Measurements from ENCODE around the gene DNAJC4. TPM values are rescaled to one million over a fixed set of nuclear protein-coding genes. Genes with fewer than 3 reads are reported as not detected.

The DNAJC4 gene
- polyA plus RNA-seq, 3 donors = 56.1 to 76.7 (median 63.6) TPM

DNA sequence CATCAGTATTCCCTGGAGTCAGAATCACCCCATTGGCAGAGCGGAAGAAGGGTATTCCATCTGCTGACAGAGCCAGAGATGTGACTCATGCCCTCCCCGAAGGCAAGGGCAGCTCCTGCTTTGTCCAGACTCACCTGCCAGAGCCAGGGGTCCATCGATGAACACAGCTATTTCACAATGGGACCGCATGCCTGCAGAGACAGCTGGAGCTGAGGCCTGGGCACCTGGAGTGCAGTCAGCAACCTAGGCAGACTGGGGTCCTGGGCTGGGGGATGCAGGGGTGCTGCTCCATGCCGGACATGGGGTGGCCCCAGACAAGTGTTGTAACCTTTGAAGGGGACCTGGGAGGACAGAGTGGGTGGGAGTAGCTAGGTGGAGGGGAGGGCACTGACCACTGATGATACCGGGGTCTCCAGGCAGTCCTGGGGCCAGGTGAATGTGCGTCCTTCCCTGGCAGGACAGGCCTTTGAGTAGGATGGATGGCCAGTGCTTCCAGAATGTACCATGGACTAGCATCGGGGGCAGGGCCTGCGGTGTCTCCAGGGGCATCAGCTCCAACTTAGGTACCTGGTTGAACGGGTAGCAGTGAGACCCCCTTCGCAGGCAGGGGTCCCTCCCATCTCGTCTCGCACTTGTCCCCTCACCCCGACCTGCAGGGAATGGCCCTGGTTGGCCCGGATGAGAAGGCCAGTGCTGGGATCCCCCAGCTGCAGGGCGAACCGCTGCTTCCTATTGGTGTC is 6.0 kb upstream of the DNAJC4 start:
- DNase-seq (ENCODE audit: extremely low read depth in 1 of 11, low read depth in 9 of 11, low spot score in 4 of 11) = no peak

DNA sequence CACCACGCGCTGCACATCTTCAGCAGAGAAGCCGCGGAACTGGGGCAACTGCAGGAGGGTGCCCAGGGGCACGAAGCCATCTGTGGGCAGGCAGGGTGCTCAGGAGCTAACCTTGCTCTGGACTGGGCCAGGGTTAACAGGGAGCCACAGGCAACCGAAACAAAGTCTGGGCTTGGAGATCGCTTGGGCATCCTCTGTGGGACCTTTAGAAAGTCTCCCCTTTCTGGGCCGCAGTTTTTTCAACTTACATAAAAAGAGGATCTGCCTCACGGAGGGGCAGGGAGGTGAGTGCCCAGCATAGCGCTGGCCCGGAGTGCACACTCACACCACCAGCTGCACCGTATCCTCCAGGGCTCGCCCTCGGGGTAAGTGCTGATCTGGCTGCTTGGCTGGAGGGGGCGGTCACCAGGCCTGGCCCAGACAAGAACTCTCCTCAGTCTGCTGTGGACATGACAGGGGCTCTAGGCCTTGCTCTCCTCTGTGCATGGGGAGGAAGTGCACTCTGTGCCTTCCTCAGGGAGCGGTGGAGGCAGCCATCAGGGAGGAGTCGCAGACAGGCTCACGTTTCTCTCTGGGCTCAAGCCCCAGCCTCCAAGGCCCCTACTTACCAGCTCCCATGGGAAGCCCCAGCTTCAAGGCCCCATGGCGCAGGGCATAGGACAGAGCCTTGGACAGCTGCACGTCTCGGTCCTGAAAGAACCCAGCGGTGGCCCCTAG is 5.3 kb upstream of the DNAJC4 start:
- DNase-seq (ENCODE audit: extremely low read depth in 1 of 11, low read depth in 9 of 11, low spot score in 4 of 11) = no peak

DNA sequence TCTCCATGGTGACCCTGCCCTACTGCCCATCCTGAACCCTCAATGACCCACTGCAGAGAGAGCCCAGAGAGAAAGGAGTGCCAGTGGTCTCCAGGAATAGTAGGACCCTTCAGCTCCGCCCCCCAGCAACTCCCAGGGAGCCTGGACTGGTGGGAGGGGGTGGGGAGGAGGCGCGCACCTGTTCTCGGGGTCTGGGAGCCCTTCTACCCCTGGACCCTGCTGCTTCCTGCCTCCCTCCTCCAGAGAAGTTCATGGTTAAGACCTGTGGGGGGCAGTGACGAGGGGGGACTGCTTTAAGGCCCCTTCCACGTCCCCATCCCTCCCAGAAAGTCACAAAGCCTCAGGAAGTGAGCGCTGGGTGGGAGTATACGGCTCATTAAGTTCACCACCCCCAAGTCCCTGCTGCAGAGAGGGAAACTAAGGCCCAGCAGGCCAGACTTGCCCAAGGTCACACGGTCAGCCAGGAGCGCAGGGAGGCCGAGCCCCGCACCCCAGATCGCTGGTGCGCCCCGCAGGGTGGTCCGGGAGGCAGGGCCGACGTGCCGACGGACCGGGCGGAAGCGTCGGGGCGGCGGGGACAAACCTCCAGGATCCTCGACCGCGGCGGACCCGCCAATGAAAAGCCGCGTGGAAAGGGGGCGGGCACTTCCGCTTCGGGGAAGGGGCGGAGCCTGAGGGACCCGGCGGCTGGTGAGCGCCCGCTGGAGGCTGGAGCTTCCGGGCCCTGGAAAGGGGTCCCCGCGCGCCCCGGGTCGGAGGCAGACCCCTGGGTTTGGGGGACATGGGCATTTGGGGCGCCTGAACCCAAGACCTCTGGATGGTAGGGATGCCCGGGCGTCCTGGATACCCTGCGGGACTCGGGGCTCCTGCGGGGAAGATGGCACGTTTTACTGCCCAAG is 4.5 kb upstream of the DNAJC4 start, which contains the start of the genes NUDT22 and TRPT1:
Gene NUDT22, plus strand, starts transcription at position 667 of the 899 bp plus-strand sequence. CDS start 379 bp downstream, outside the sequence.
Gene TRPT1, minus strand, starts transcription at position 579 of the 899 bp plus-strand sequence. Its CDS starts 326 bp downstream, at position 253.
- DNase-seq (ENCODE audit: extremely low read depth in 1 of 11, low read depth in 9 of 11, low spot score in 4 of 11) = peak in 9 of 11 donors; percentile 67 to 89 (median 82)

DNA sequence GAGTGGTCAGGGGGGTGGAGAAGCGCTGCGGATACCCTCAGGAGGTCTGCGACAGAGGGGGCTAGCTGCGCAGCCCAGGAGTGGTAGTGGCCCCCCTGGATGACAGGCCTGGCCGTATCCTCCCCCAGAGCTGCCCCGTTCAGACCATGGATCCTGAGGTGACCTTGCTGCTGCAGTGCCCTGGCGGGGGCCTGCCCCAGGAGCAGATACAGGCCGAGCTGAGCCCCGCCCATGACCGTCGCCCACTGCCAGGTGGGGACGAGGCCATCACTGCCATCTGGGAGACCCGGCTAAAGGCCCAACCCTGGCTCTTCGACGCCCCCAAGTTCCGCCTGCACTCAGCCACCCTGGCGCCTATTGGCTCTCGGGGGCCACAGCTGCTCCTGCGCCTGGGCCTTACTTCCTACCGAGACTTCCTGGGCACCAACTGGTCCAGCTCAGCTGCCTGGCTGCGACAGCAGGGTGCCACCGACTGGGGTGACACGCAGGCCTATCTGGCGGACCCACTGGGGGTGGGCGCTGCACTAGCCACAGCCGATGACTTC is 3.8 kb upstream of the DNAJC4 start:
- DNase-seq (ENCODE audit: extremely low read depth in 1 of 11, low read depth in 9 of 11, low spot score in 4 of 11) = no peak

DNA sequence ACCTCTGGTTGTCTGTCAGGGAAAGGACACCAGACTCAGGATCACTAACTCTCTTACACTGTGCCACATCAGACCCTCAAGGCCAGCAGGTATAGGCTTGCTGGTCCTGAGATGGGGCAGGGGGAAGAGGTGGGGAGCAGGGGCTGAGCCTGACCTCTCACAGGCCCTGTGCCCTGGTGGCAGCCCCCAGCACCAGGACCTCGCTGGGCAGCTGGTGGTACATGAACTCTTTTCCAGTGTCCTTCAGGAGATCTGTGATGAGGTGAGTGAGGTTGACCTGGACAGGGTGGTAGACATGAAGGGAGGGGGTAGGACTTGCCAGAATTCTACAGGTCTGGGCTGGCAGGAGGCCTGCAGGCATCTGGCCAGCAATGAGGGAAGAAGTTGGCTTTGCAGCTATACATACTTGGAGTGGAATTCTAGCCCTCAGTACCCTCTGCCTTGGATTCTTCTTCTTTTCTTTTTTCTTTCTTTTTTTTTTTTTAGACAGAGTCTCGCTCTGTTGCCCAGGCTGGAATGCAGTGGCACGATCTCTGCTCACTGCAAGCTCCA is 2.9 kb upstream of the DNAJC4 start:
- DNase-seq (ENCODE audit: extremely low read depth in 1 of 11, low read depth in 9 of 11, low spot score in 4 of 11) = no peak

DNA sequence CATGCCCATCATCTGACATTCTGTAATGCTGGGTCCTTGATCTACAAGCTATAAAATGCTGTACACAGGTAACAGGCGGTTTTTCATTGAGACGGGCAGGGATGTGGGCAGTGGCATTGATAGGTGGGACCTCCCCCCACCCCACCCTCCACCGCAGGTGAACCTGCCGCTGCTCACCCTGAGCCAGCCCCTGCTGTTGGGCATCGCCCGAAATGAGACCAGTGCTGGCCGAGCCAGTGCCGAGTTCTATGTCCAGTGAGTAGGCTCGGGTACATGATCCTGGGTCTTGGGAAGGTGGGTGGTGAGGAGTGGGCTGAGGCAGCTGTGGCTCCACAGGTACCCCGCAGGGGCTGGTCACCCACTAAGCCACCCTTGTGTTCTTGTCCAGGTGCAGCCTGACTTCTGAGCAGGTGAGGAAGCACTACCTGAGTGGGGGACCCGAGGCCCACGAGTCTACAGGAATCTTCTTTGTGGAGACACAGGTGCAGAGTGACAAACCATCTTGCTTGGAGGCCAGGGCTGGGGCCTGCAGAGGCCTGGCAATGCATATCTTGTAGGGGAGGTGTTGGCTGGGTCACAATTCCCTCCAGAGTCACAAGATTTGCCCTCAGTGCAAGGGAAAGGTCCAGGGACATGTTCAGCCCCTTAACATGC is 1.1 kb upstream of the DNAJC4 start:
- DNase-seq (ENCODE audit: extremely low read depth in 1 of 11, low read depth in 9 of 11, low spot score in 4 of 11) = no peak

DNA sequence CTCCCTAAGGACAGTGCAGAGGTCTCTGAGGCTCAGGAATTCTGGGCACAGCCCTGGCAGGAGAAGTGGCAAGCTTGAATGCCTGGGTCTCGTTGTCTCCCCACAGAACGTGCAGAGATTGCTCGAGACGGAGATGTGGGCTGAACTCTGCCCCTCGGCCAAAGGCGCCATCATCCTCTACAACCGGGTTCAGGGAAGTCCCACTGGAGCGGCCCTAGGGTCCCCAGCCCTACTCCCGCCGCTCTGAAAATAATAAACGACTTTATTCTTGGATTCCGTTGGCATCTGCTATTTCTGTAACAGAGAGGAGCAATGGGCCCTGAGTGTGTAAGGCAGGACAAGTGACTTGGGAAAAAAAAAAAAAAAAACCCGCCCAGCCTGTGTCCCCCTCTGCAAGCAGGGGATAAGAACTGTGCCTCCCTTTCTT is 591 bp upstream of the DNAJC4 start:
- DNase-seq (ENCODE audit: extremely low read depth in 1 of 11, low read depth in 9 of 11, low spot score in 4 of 11) = no peak

DNA sequence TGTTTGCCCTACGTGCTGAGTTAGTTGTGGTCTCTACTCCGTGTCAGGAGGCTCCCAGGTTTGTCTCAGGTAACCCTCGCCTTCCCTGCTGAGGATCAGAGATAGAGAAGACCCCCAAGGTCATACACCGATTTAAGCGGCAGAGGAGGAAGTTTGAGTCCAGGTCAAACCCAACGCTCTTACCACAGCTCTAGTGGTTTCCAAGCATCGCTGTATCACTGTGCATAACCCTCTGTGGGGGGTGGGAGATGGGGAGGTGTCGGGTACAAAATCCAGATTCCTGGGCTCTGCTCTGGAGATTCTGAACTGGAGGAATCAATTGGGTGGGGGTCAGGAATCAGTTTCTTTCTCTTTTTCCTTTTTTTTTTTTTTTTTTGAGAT is 627 bp downstream of the DNAJC4 start:
- DNase-seq (ENCODE audit: extremely low read depth in 1 of 11, low read depth in 9 of 11, low spot score in 4 of 11) = no peak

DNA sequence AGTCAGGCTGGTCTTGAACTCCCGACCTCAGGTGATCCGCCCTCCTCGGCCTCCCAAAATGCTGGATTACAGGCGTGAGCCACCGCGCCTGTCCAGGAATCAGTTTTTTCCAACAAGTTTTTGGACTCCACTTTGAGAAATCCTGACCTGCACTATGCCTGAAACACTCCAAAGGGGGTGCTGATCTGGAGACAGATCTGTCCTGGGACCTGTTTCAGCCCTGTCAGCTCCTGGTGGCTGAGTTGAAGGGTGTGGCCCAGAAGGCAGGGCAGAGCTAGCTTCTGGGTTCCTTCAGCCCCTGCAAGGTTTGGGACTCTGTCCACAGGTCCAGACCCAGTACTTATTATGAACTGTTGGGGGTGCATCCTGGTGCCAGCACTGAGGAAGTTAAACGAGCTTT is 1.2 kb downstream of the DNAJC4 start:
- no peak for DNase-seq (ENCODE audit: extremely low read depth in 1 of 11, low read depth in 9 of 11, low spot score in 4 of 11)

DNA sequence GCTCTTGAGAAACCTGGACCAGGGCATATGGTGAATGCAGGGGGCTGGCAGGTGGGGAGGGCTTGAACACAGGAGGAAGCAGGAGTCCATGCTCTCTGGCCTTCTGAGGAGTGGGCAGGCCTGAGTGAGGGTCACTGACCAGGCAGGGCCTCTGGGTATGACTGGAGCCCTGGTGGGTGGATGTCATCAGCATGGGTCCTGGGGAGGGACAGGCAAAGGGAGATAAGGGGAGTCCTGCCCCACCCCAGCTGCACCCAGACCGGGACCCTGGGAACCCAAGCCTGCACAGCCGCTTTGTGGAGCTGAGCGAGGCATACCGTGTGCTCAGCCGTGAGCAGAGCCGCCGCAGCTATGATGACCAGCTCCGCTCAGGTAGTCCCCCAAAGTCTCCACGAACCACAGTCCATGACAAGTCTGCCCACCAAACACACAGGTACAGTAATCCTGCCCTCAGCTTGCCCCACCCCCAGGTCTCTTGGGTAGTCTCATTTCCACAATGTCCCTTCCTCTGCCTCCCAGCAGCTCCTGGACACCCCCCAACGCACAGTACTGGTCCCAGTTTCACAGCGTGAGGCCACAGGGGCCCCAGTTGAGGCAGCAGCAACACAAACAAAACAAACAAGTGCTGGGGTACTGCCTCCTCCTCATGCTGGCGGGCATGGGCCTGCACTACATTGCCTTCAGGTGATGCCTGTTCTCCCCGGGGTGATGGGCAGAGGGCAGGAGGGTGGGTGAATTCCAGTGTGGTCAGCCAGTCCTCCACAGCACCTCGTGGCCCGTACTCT is 2.0 kb downstream of the DNAJC4 start:
- DNase-seq (ENCODE audit: extremely low read depth in 1 of 11, low read depth in 9 of 11, low spot score in 4 of 11) = no peak

DNA sequence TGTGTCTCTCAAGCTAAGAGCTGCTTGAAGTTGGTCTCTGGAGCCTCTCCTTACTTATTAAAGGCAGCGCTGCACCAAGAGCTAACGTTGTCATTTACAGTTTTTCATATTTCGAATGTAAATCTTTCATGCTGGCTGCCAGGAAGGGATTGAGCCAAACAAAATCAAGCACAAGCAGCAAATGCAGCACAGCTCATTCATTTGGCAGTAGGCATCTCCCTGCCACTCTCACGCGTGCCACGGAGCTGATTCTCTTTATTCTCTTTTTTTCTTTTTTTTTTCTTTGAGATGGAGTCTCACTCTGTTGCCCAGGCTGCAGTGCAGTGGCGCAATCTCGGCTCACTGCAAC is 2.6 kb downstream of the DNAJC4 start:
- DNase-seq (ENCODE audit: extremely low read depth in 1 of 11, low read depth in 9 of 11, low spot score in 4 of 11) = no peak

DNA sequence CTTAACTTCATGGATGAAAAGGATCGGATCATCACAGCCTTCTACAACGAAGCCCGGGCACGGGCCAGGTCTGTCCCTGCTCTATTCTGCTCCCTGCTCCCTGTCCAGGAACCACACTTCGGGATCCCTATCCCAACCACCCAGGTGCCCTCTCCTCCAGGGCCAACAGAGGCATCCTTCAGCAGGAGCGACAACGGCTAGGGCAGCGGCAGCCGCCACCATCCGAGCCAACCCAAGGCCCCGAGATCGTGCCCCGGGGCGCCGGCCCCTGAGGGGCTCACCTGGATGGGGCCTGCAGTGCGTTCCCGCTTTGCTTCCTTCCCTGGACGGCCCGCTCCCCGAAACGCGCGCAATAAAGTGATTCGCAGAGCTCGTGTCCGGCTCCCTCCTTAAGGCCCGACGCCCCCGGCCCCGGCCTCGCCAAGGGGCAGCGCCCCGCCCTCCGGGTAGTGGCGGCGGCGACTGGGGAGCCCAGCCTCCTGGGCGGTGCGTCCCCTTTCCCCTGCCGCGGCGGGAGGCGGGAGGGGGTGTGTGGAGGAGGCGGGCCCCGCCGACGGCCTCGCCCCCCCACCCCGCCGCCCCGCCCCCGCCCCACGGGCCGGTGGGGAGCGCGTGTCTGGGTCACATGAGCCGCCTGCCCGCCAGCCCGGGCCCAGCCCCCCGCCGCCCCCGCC is 3.7 kb downstream of the DNAJC4 start, which contains the start of gene VEGFB:
Gene VEGFB, plus strand, starts transcription at position 672 of the 674 bp plus-strand sequence. CDS start 250 bp downstream, outside the sequence.
- DNase-seq (ENCODE audit: extremely low read depth in 1 of 11, low read depth in 9 of 11, low spot score in 4 of 11) = no peak

DNA sequence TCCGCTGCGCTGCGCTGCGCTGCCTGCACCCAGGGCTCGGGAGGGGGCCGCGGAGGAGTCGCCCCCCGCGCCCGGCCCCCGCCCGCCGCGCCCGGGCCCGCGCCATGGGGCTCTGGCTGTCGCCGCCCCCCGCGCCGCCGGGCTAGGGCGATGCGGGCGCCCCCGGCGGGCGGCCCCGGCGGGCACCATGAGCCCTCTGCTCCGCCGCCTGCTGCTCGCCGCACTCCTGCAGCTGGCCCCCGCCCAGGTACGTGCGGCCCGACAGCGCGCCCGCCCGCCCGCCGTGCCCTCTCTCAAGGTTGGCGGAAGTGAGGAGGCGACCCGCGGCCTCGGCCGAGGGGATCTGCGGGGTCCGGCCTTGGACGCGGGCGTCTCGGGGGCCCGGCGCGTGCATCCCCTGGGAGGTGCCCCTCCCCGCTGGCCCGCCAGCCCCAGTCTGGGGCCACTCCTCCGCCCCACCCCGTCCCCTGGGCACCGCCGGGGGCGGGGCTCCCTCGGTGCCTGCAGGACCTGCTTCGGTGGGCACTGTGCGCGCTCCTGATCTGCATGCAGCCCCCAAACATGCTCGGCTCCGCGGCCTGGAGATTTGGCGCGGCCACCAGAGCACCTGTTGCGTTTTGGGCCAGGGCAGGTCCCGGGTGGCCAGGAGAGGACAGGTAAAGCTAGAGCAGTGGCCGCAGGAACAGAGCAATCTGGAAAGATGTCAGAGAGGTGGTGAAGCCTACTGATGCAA is 4.5 kb downstream of the DNAJC4 start:
- no peak for DNase-seq (ENCODE audit: extremely low read depth in 1 of 11, low read depth in 9 of 11, low spot score in 4 of 11)

DNA sequence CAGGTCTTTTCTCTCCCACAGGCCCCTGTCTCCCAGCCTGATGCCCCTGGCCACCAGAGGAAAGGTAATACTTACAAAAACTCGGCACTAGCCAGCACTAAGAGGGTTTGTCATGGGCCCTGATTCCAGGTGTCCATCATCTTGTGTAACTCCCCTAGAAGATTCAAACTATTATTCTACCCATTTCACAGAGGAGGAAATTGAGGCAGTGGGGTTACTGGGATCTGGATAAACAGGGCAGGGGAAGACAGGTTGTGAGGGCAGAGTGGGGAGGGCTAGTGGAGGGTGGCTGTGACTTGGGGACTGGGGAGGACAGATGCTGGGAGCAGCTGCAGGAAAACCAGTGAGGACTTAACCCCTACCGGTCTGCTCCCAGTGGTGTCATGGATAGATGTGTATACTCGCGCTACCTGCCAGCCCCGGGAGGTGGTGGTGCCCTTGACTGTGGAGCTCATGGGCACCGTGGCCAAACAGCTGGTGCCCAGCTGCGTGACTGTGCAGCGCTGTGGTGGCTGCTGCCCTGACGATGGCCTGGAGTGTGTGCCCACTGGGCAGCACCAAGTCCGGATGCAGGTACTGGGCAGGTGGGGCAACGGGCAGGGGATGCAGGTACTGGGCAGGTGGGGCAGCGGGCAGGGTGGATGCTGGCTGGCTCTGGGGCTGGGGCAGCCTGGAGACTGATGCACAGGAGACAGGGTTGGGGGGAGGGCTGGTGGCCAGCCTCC is 5.3 kb downstream of the DNAJC4 start:
- DNase-seq (ENCODE audit: extremely low read depth in 1 of 11, low read depth in 9 of 11, low spot score in 4 of 11) = no peak

DNA sequence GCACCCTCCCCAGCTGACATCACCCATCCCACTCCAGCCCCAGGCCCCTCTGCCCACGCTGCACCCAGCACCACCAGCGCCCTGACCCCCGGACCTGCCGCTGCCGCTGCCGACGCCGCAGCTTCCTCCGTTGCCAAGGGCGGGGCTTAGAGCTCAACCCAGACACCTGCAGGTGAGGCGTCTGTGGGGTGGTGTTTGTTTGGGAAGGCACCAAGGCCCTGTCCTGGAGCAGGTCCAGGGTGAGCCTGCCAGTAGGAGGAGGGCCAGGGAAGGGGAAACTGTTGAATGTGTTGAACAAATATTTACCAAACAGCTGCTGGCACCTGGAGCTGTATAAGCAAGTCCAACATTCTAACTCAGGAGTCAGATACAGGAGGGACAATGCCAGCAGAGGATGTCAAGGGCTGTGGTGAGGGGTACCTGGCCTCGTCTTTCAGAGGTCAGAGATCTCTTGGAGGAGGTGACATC is 7.2 kb downstream of the DNAJC4 start:
- DNase-seq (ENCODE audit: extremely low read depth in 1 of 11, low read depth in 9 of 11, low spot score in 4 of 11) = no peak

DNA sequence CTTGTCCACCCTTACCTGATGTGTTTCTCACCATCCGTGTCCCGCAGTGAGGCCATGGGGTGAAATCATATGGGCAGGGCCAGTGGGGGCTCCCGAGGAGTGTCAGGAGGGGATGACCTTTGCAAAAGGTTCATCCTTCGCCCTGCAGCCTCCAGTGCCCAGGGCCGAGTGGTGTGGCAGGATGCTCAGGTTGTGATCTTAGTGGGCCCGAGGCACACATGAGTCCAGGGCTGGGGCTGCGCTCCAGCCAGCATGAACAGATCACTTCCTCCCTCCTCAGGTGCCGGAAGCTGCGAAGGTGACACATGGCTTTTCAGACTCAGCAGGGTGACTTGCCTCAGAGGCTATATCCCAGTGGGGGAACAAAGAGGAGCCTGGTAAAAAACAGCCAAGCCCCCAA is 7.7 kb downstream of the DNAJC4 start:
- no peak for DNase-seq (ENCODE audit: extremely low read depth in 1 of 11, low read depth in 9 of 11, low spot score in 4 of 11)

Data from renal cortex interstitium (tissue), 11 donors.